Endothelial cell (in vitro differentiated cells): ENCODE measurements around the gene RPS27A. TPM values are rescaled to one million over a fixed set of nuclear protein-coding genes. Genes with fewer than 3 reads are reported as not detected.
"Not testable (repeated sequence)": the region's sequence is repeated elsewhere in the genome, so short reads cannot be mapped to it uniquely, and the experiment has no call there.

ENCODE experiments used
- DNase-seq: peaks from one replicate; pipeline ENCODE4 v3.0.0; 2021; ENCODE audit warnings: low spot score
- H3K27ac Mint-ChIP-seq: one replicate; pipeline ENCODE4 v1.8.0; 2021; ENCODE audit warnings: mixed read lengths, inconsistent platforms; ENCODE audit not compliant: unreplicated experiment
- H3K27me3 Mint-ChIP-seq: one replicate; pipeline ENCODE4 v1.8.0; 2021; ENCODE audit warnings: mild to moderate bottlenecking, moderate library complexity, mixed read lengths, inconsistent platforms; ENCODE audit not compliant: unreplicated experiment
- H3K36me3 Mint-ChIP-seq: one replicate; pipeline ENCODE4 v1.8.0; 2021; ENCODE audit warnings: mild to moderate bottlenecking, low read depth, mixed read lengths, inconsistent platforms; ENCODE audit not compliant: unreplicated experiment
- H3K4me1 Mint-ChIP-seq: one replicate; pipeline ENCODE4 v1.8.0; 2021; ENCODE audit warnings: mild to moderate bottlenecking, mixed read lengths, inconsistent platforms; ENCODE audit not compliant: unreplicated experiment
- H3K4me3 Mint-ChIP-seq: one replicate; pipeline ENCODE4 v1.8.0; 2021; ENCODE audit warnings: mild to moderate bottlenecking, mixed read lengths, inconsistent platforms; ENCODE audit not compliant: unreplicated experiment
- H3K9me3 Mint-ChIP-seq: one replicate; pipeline ENCODE4 v1.8.0; 2021; ENCODE audit warnings: mixed read lengths, inconsistent platforms; ENCODE audit not compliant: unreplicated experiment
- total RNA-seq: library from RNA; stranded (reverse); fragmentation: NEBNext Ultra II Directional; extraction: Animal tissue kit (Norgen Biotek cat#: 25700); gene quantifications from one replicate; pipeline ENCODE4 v1.2.1, GENCODE V29; 2021; ENCODE audit not compliant: unreplicated experiment
- TF ChIP-seq, protein P1 (sequence below): fragments of 200-600 bp; sonication (generic); IDR thresholded peaks from one replicate; pipeline ENCODE4 v1.5.0; 2021; ENCODE audit warnings: antibody characterized with exemption; ENCODE audit not compliant: unreplicated experiment

The RPS27A gene
- total RNA-seq, 1 donor from 2014 or later: 1,292 TPM

DNA sequence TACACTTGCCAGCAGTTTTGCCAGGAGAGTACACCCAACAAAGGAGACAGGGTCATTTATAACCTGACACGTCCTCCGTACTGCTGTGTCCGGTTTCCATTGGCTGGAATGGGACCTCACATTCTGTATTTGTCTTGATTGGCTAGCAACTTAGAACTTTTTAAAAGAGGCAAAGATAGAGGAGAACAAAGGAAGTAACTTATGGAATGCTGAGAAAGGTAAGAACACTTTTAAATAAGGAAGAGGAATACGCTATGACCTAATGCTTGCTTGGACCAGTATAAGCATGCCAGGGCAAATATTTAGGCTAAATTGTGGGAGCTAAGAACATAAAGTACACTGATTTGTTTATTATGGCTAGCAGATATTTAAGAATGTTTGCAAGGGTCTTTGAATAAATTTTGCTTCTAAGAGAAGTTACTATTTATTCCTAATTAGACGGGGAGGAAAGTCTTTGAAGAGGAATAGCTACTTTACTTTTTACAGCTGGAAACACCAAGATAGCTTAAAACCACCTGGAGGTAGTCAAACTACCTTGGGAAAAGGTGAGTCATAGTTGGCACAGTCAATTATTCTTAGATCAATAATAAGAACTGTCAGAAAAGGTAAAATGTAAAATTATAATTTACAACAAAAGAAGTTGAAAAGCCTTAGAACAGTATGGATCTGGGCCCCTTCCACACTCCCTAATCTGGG is 48.5 kb downstream of the RPS27A start:
- H3K9me3 Mint-ChIP-seq, H3K27me3 Mint-ChIP-seq, H3K36me3 Mint-ChIP-seq, DNase-seq: not testable (repeated sequence)
- H3K4me1 Mint-ChIP-seq: peaks cover 26% of the 10 kb centered on the region
- peak overlapping the region; percentile 42 for H3K4me3 Mint-ChIP-seq
- H3K27ac Mint-ChIP-seq: peak overlapping the region; percentile 11

DNA sequence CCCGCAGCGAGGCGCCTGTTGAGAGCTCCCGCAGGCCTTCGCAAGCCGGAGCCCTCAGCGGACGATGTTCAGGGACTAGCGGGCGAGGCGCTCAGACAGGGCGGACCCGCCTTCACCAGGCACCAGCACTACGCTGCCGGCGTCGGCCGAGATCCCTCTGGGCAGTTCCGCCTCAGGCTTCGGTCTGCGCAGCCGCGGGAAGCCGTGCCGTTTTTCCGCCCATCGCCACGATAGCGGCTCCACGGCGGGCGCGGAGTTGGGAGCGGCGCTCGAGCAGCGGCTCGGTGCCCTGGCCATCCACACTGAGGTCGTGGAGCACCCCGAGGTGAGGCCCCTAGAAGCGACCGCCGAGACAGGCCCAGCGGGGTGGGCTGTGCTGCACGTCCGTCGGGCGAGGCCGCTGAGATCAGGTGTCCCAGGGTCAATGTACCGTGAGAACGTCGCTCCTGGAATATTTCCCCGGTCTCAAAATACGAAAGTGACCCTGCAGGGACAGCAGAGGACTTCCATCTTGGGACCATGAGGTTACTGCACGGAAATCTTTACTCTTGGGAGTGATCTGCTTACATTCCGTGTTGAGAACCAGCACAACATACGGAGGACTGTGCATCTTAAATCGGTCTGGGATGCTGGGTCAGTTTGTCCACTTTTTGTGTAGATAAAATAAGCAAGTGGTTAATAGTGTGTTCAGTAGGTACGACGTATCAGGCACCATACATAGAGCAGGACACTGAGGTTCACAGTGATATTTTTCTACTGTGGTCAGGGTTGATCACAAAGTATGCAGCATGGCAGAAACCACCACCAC is 49.8 kb downstream of the RPS27A start:
- H3K27ac Mint-ChIP-seq: peak overlapping the region; percentile 94
- H3K27me3 Mint-ChIP-seq: peaks cover 7% of the 10 kb centered on the region
- no peaks in the 10 kb centered on the region for H3K9me3 Mint-ChIP-seq
- peaks cover 26% of the 10 kb centered on the region for H3K4me1 Mint-ChIP-seq
- peaks cover 4% of the 10 kb centered on the region for H3K36me3 Mint-ChIP-seq
- H3K4me3 Mint-ChIP-seq: peak overlapping the region; percentile 92
- TF ChIP-seq, protein P1, sequence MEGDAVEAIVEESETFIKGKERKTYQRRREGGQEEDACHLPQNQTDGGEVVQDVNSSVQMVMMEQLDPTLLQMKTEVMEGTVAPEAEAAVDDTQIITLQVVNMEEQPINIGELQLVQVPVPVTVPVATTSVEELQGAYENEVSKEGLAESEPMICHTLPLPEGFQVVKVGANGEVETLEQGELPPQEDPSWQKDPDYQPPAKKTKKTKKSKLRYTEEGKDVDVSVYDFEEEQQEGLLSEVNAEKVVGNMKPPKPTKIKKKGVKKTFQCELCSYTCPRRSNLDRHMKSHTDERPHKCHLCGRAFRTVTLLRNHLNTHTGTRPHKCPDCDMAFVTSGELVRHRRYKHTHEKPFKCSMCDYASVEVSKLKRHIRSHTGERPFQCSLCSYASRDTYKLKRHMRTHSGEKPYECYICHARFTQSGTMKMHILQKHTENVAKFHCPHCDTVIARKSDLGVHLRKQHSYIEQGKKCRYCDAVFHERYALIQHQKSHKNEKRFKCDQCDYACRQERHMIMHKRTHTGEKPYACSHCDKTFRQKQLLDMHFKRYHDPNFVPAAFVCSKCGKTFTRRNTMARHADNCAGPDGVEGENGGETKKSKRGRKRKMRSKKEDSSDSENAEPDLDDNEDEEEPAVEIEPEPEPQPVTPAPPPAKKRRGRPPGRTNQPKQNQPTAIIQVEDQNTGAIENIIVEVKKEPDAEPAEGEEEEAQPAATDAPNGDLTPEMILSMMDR: no peak
- DNase-seq: peak; percentile 89

DNA sequence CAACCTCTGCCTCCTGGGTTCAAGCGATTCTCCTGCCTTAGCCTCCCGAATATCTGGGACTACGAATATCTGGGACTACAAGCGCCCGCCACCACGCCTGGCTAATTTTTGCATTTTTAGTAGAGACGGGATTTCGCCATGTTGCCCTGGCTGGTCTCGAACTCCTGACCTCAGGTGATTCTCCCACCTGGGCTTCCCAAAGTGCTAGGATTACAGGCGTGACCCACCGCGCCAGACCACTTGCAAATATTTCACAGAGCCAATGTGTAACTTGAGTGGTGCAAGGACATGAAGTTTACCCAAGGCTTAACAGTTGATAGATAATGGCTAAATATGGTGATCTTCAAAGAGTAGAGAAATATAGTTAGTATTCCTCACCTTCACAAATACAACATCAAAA is 50.6 kb downstream of the RPS27A start:
- H3K4me1 Mint-ChIP-seq: peaks cover 26% of the 10 kb centered on the region
- TF ChIP-seq, protein P1: no peak
- H3K4me3 Mint-ChIP-seq: peak overlapping the region; percentile 57
- DNase-seq: no peak
- H3K36me3 Mint-ChIP-seq: peaks cover 4% of the 10 kb centered on the region
- no peaks in the 10 kb centered on the region for H3K9me3 Mint-ChIP-seq
- peak overlapping the region; percentile 20 for H3K27ac Mint-ChIP-seq
- peaks cover 7% of the 10 kb centered on the region for H3K27me3 Mint-ChIP-seq

Other genes starting within 250 kb of the RPS27A start
- 264 TPM for gene RTN4, start 182.2 kb upstream of the RPS27A start, total RNA-seq
- 20.2 TPM for gene CLHC1, start 395 bp upstream of the RPS27A start, total RNA-seq
- gene MTIF2, start 36.5 kb downstream of the RPS27A start, total RNA-seq: 22.9 TPM
- gene CCDC88A, start 187.2 kb downstream of the RPS27A start, total RNA-seq: 98.7 TPM